ENCODE measurements around the gene NREP.

The NREP gene

DNA sequence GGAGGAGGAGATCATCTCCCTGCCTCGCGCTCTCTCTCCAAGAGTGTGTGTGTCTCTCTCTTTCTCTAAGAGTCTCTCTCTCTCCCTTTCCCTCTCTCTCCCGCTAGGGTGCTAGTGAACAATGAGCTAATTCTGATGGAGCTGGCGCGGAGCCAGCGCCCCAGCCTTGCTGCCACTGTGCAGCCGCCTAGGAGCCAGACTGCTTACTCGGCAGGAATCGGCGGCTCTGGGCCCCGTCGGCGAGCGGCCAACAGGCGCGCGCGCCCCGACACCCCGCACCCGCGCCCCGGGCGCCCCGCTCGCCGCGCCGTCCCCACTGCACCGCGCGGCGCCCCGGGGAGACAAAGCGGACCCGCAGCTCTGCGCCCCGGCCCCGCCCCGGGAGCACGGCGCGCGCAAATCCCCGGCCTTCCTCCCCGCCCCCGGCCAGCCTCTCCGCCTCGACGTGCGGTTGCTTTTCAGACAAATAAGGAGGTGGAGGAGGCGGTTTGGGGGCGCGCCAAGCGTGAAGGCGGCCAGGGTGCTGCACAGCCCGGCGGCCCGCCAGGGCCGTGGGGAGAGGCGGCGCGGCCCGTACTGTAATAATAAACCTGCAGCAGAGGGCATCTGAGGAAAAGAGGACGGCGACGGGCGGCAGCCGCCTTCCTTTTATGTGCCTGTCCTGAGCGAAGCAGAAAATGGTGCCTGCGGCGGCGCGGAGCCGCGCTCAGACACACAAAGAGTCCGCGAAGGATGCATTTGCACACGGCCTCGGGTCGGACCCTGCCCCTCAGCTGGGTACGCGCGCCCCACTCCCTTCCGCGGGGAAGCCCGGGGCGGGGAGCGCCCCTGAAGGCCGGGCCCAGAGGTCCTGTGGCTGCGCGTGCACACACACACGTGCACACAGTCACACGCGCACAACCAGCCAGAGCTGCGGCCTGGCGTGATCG, 625 bp upstream of the NREP start:
- TF ChIP-seq, protein P1, sequence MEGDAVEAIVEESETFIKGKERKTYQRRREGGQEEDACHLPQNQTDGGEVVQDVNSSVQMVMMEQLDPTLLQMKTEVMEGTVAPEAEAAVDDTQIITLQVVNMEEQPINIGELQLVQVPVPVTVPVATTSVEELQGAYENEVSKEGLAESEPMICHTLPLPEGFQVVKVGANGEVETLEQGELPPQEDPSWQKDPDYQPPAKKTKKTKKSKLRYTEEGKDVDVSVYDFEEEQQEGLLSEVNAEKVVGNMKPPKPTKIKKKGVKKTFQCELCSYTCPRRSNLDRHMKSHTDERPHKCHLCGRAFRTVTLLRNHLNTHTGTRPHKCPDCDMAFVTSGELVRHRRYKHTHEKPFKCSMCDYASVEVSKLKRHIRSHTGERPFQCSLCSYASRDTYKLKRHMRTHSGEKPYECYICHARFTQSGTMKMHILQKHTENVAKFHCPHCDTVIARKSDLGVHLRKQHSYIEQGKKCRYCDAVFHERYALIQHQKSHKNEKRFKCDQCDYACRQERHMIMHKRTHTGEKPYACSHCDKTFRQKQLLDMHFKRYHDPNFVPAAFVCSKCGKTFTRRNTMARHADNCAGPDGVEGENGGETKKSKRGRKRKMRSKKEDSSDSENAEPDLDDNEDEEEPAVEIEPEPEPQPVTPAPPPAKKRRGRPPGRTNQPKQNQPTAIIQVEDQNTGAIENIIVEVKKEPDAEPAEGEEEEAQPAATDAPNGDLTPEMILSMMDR (IDR thresholded peaks at IDR 0.05; ENCODE audit: insufficient read depth, low read length, missing control alignments), result peak; percentile 71
- ChIA-PET CTCF (interaction anchor here (0.6 to 2.1 kb wide), 11 partner anchors 8 to 389 kb away, joined by 3 to 7 read pairs (median 4); no protein-coding TSS in a partner anchor), POLR2A (interaction anchor here (0.6 to 2.8 kb wide), 29 partner anchors 8 to 1816 kb away, joined by 3 to 18 read pairs (median 4); no protein-coding TSS in a partner anchor)
- DNase-seq (ENCODE audit: low read depth, low spot score), result peak; percentile 91
- H3K4me3 ChIP-seq (ENCODE audit: low read depth, low read length), result peak overlapping the region; percentile 74

DNA sequence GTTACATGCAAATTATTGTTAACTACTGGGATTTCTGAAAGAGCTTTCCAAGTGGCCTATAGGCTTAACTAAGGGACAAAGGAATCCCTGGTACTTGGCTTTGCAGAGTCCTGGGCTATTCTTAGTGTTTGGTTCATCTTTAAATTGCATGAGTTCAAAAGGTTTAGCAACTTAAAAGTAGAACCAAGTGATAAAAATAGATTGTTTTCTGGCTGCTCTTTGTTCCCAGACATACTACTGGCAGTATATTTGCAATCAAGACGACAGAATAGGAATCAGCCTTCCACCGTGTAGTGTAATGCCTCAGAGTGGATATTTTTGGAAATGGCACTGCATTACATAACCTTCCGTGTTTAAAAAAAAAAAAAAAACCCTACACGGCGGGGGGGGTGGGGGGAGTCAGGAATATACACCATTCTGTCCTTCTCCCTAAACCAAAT, 1.0 kb downstream of the NREP start:
- peak overlapping the region; percentile 74 for H3K4me3 ChIP-seq (ENCODE audit: low read depth, low read length)
- ChIA-PET CTCF (interaction anchor here (0.7 to 1.4 kb wide), 2 partner anchors 12 to 224 kb away, joined by 4 read pairs; no protein-coding TSS in a partner anchor), POLR2A (interaction anchor here (0.6 to 2.8 kb wide), 4 partner anchors 21 to 391 kb away, joined by 3 to 16 read pairs (median 4); no protein-coding TSS in a partner anchor)
- DNase-seq (ENCODE audit: low read depth, low spot score), result no peak
- TF ChIP-seq, protein P1 (IDR thresholded peaks at IDR 0.05; ENCODE audit: insufficient read depth, low read length, missing control alignments), result no peak

DNA sequence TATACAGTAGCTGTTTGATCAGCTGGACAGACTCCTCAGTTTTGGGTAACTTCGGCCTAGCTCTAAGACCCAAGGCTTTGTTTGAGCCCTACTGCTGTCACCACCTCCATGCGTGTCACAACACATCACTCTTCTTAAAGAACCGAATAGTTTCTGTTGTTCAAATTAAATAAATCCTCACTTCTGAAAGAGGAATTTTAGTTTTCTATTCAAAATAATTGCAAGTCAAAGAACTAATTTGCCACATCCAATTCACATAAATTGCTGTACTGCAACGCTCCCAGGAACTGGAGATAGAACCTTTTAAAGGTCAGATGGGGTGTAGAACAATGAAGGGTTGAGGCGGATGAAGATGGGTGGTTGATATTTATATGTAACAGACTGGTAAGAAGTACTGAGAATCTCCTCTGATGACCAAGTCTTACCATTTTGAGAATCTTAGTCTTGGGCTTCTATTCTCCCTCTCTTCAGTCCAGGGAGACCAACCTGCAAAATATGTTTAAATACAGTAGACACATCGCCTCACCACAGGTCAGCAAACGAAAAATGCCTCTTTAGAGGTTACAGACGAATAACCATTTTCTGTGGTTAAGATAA, 1.6 kb downstream of the NREP start:
- DNase-seq (ENCODE audit: low read depth, low spot score), result no peak
- H3K4me3 ChIP-seq (ENCODE audit: low read depth, low read length), result peak overlapping the region; percentile 74
- ChIA-PET CTCF (interaction anchor here (0.7 to 1.4 kb wide), 3 partner anchors 12 to 392 kb away, joined by 3 to 4 read pairs (median 4); no protein-coding TSS in a partner anchor), POLR2A (interaction anchor here (0.6 to 1.4 kb wide), 4 partner anchors 162 to 391 kb away, joined by 3 to 5 read pairs (median 4); no protein-coding TSS in a partner anchor)
- TF ChIP-seq, protein P1 (IDR thresholded peaks at IDR 0.05; ENCODE audit: insufficient read depth, low read length, missing control alignments), result no peak

DNA sequence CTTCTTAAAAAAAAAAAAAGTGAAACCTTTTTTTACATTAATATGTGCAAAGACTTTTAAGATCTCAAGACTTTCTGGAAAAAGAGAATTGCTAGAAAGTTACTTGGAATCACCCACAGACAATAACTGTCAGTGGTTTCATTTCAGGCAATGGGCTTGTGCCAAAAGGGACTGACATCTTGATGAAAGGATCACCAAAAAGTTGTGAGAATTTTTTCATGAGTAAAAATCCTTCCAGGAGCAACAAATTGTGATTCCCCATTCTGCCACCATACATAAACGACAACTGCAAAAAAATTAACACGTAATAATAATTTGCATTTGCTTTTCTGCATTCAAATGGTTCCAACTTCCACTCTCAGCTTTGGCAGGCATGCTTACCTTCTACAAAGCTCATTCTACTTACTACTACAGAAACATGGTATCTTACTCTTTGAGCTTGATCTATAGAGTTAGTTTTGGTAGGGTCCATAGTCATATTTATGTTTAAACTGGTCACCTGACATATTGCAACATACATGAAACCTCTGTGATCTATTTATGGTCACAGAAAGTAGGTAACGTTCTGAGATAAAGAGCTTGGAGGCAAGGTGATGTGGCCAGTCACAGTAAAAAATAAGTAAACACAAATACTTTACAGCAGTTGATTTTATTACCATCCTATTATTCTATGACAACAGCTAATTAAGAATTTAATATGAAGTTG, 3.0 kb downstream of the NREP start:
- CTCF ChIA-PET, result interaction anchor here (0.8 to 1.3 kb wide), 3 partner anchors 203 to 393 kb away, joined by 3 to 5 read pairs (median 3); no protein-coding TSS in a partner anchor
- H3K4me3 ChIP-seq (ENCODE audit: low read depth, low read length), result peak overlapping the region; percentile 74
- TF ChIP-seq, protein P1 (IDR thresholded peaks at IDR 0.05; ENCODE audit: insufficient read depth, low read length, missing control alignments), result no peak
- POLR2A ChIA-PET, result interaction anchor here (0.7 to 1.4 kb wide), 4 partner anchors 52 to 245 kb away, joined by 3 to 5 read pairs (median 3); no protein-coding TSS in a partner anchor
- DNase-seq (ENCODE audit: low read depth, low spot score), result no peak

DNA sequence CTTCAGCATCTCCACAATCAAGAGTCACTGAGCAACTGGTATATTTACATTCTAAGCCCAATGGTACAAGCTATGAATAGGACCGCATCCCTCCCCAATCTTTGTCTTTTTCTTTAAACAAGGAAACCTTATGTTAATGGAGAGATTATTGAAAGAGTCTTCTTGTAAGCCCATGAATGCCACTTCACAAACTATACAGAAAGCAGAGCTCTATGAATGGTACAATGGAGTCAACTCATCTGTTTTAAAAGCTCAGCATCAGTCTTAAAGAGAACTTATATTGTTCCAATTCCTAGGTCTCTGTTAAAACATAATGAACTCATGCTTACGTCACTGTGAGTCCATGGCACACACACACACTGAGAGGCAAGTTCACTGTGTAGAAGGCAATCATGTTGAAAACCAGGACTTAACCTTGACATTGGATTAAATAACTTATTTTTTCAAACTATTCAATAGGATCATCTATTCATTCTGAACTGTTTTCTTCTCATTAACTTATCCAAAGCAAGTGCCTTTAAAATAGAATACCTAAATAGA, 4.5 kb downstream of the NREP start:
- H3K4me3 ChIP-seq (ENCODE audit: low read depth, low read length), result no peak overlapping the region; the same call in 1 of the 2 replicates
- TF ChIP-seq, protein P1 (IDR thresholded peaks at IDR 0.05; ENCODE audit: insufficient read depth, low read length, missing control alignments), result no peak
- ChIA-PET POLR2A (interaction anchor here (0.8 kb wide), 1 partner anchor 245 kb away, joined by 5 read pairs; no protein-coding TSS in a partner anchor), CTCF (interaction anchor here (0.7 to 3.3 kb wide), 3 partner anchors 202 to 362 kb away, joined by 3 to 16 read pairs (median 3); no protein-coding TSS in a partner anchor)
- no peak for DNase-seq (ENCODE audit: low read depth, low spot score)
